Prostate gland (tissue), 2 donors: ENCODE measurements around the gene CSRP1. TPM values are rescaled to one million over a fixed set of nuclear protein-coding genes. Genes with fewer than 3 reads are reported as not detected.
A peak's percentile ranks its signal among the peaks of the same experiment; 100 is the strongest.

Experiments used
- DNase-seq: peaks from one replicate; pipeline ENCODE4 v3.0.0-alpha.2; 2019; ENCODE audit warnings: low spot score
- H3K27ac ChIP-seq, 2 donors: fragments of 200-600 bp; sonication (generic); 2 replicates each; pipeline ENCODE4 v1.5.1; 2017 to 2019
- H3K27me3 ChIP-seq: fragments of 200-600 bp; sonication (generic); replicated peaks from 2 replicates; pipeline ENCODE4 v1.5.1; 2019; ENCODE audit not compliant: insufficient read depth
- H3K36me3 ChIP-seq, 2 donors: fragments of 200-600 bp; sonication (generic); 1 replicate in 1 of 2; 2 replicates in 1 of 2; pipeline versions ENCODE4 v1.5.1 to v1.8.1; 2017 to 2019
- H3K4me1 ChIP-seq: fragments of 200-600 bp; sonication (generic); replicated peaks from 2 replicates; pipeline ENCODE4 v1.5.1; 2019
- H3K4me3 ChIP-seq, 2 donors: fragments of 200-600 bp; sonication (generic); 2 replicates each; pipeline ENCODE4 v1.5.1; 2017 to 2019
- H3K9me3 ChIP-seq: fragments of 200-600 bp; sonication (generic); 2 replicates; pipeline ENCODE4 v1.5.1; 2017
- CTCF ChIP-seq, 4 experiments: fragments of 200-600 bp in 2 of 4; fragments of 450-650 bp in 2 of 4; sonication (generic) in 2 of 4; IDR thresholded peaks; 1 replicate in 3 of 4; 2 replicates in 1 of 4; pipeline ENCODE4 v1.5.1; 2016 to 2019; ENCODE audit warnings: antibody characterized with exemption in 4 of 4, mild to moderate bottlenecking in 2 of 4, moderate library complexity in 2 of 4
- POLR2A ChIP-seq: fragments of 450-650 bp; IDR thresholded peaks from one replicate; pipeline ENCODE4 v1.6.1; 2016; ENCODE audit warnings: antibody characterized with exemption, mild to moderate bottlenecking
- POLR2AphosphoS5 ChIP-seq: sonication (generic); formaldehyde crosslinking; IDR thresholded peaks from one replicate; pipeline ENCODE4 v1.6.1; 2017; ENCODE audit warnings: antibody characterized with exemption
- WGBS: methylation state at CpG from one replicate; pipeline ENCODE4 v1.1.5; 2018; 5-methylcytosine and 5-hydroxymethylcytosine counted together
- intact Hi-C: fragments of 100-400 bp; cut with DNase I; formaldehyde crosslinking; loops from one replicate; pipeline ENCODE4 v1.14.2; 2022
- total RNA-seq, 2 donors: library from RNA; depleted of rRNA; stranded (reverse); fragments of >200 nt; gene quantifications; one replicate each; pipeline ENCODE4 v1.1.0, GENCODE V29; 2016

Gene CSRP1
- total RNA-seq, 2 donors from 2014 or later, result 1,117 to 1,634 TPM

GRCh38 chr1:201490708-201491131 lies 16.2 kb downstream of the CSRP1 start:
- TF ChIP-seq POLR2AphosphoS5, result no peak
- no peak for TF ChIP-seq POLR2A
- TF ChIP-seq CTCF (IDR thresholded peaks at IDR 0.05), result no peak
- WGBS, result 44% methylated on average over 3 of the region's 3 CpGs
- intact Hi-C loops, result no loop called here
- no peak overlapping the region for H3K4me3 ChIP-seq
- peaks cover 5% of the 10 kb centered on the region in 2 donors for H3K36me3 ChIP-seq
- peaks cover 25% of the 10 kb centered on the region for H3K4me1 ChIP-seq
- H3K9me3 ChIP-seq, result no peaks in the 10 kb centered on the region
- no peaks in the 10 kb centered on the region for H3K27me3 ChIP-seq
- H3K27ac ChIP-seq, result peak overlapping the region; percentile 14 to 91
- DNase-seq, result no peak

GRCh38 chr1:201489643-201490261 lies 17.2 kb downstream of the CSRP1 start:
- intact Hi-C loops, result loop anchor here (2.0 kb wide), 1 partner anchor 15 kb away; no protein-coding TSS in a partner anchor
- no peaks in the 10 kb centered on the region for H3K9me3 ChIP-seq
- WGBS, result 75% methylated on average over 6 of the region's 6 CpGs
- H3K36me3 ChIP-seq, result peaks cover 5 to 6% of the 10 kb centered on the region in 2 donors
- TF ChIP-seq POLR2A (no peak), CTCF (IDR thresholded peaks at IDR 0.05) (no peak), POLR2AphosphoS5 (no peak)
- H3K4me1 ChIP-seq, result peaks cover 15% of the 10 kb centered on the region
- H3K27me3 ChIP-seq, result no peaks in the 10 kb centered on the region
- no peak for DNase-seq
- H3K4me3 ChIP-seq, result no peak overlapping the region
- peak overlapping the region; percentile 28 to 91 for H3K27ac ChIP-seq

- peaks cover 5 to 13% of the 10 kb centered on the region in 2 donors for H3K36me3 ChIP-seq
- peaks cover 8% of the 10 kb centered on the region for H3K4me1 ChIP-seq
Observed at GRCh38 chr1:201488830-201489589, 17.9 kb downstream of the CSRP1 start.

GRCh38 chr1:201487742-201488141 lies 19.2 kb downstream of the CSRP1 start:
- Histone ChIP-seq H3K4me1 (peaks cover 2% of the 10 kb centered on the region), H3K36me3 (peaks cover 5 to 18% of the 10 kb centered on the region in 2 donors), H3K27ac (peak overlapping the region; percentile 28 to 91)

More at GRCh38 chr1:201488830-201489589, 17.9 kb downstream of the CSRP1 start:
- intact Hi-C loops, result loop anchor here (2.0 kb wide), 1 partner anchor 16 kb away; no protein-coding TSS in a partner anchor
- H3K9me3 ChIP-seq, result no peaks in the 10 kb centered on the region
- DNase-seq, result no peak
- H3K27ac ChIP-seq, result peak overlapping the region; percentile 28 to 91
- H3K27me3 ChIP-seq, result no peaks in the 10 kb centered on the region
- no peak for TF ChIP-seq POLR2A
- TF ChIP-seq POLR2AphosphoS5, result no peak
- 61% methylated on average over 12 of the region's 12 CpGs for WGBS
- H3K4me3 ChIP-seq, result no peak overlapping the region

More at GRCh38 chr1:201487742-201488141, 19.2 kb downstream of the CSRP1 start:
- no peak for DNase-seq
- no peak for TF ChIP-seq POLR2AphosphoS5
- TF ChIP-seq POLR2A, result no peak
- no peak for TF ChIP-seq CTCF (IDR thresholded peaks at IDR 0.05)
- H3K9me3 ChIP-seq, result no peaks in the 10 kb centered on the region
- intact Hi-C loops, result loop anchor here (2.0 kb wide), 1 partner anchor 17 kb away; no protein-coding TSS in a partner anchor
- WGBS, result 57% methylated on average over 2 of the region's 2 CpGs
- H3K4me3 ChIP-seq, result no peak overlapping the region
- H3K27me3 ChIP-seq, result no peaks in the 10 kb centered on the region
